ENCODE measurements around the gene DSG3.

Gene DSG3

GRCh38 chr18:31483396-31483795, 35.9 kb downstream of the DSG3 start:
- no CpG with 5 or more reads among the region's 2 CpGs for WGBS (ENCODE audit: extremely low coverage, insufficient coverage, insufficient read length)
- Histone ChIP-seq H3K9me3 (ENCODE audit: insufficient read depth, low read depth, low read length) (no peaks in the 10 kb centered on the region), H3K4me2 (ENCODE audit: low read length) (no peak overlapping the region), H2AK5ac (ENCODE audit: low read length) (no peak overlapping the region), H2AFZ (ENCODE audit: insufficient read depth, low read length, poor library complexity) (no peak overlapping the region), H4K8ac (ENCODE audit: low read depth, low read length) (no peak overlapping the region), H3K9ac (ENCODE audit: low read length) (no peak overlapping the region), H3K79me1 (ENCODE audit: low read length) (peaks cover 9% of the 10 kb centered on the region), H3K27ac (ENCODE audit: low read depth, low read length) (no peak overlapping the region), H3K4me1 (ENCODE audit: control insufficient read depth in 1 of 2, insufficient read depth in 2 of 2, low read length in 2 of 2) (peaks cover 12 to 14% of the 10 kb centered on the region in 2 experiments), H3K27me3 (ENCODE audit: insufficient read depth, low read length) (no peaks in the 10 kb centered on the region), H3K18ac (ENCODE audit: low read length) (no peak overlapping the region), H2BK120ac (ENCODE audit: insufficient read depth, low read length, poor library complexity) (no peak overlapping the region), H2BK5ac (ENCODE audit: low read depth, low read length, poor library complexity) (no peak overlapping the region), H2BK12ac (ENCODE audit: low read length) (no peak overlapping the region), H3K36me3 (ENCODE audit: control insufficient read depth in 1 of 2, insufficient read depth in 2 of 2, low read length in 2 of 2) (no peaks in the 10 kb centered on the region), H4K12ac (ENCODE audit: low read depth, low read length) (no peak overlapping the region), H4K91ac (ENCODE audit: low read depth, low read length) (no peak overlapping the region), H3K4ac (ENCODE audit: low read depth, low read length) (no peak overlapping the region), H3K4me3 (ENCODE audit: low read depth, low read length) (no peak overlapping the region), H3K23ac (ENCODE audit: low read length) (no peak overlapping the region), H3K79me2 (ENCODE audit: control insufficient read depth, insufficient read depth, low read length, poor library complexity) (no peaks in the 10 kb centered on the region), H3K14ac (ENCODE audit: low read length) (no peak overlapping the region)
- no peak for DNase-seq

- no peak overlapping the region for H4K91ac ChIP-seq (ENCODE audit: low read depth, low read length)
- H3K4ac ChIP-seq (ENCODE audit: low read depth, low read length), result no peak overlapping the region
- peaks cover 12 to 14% of the 10 kb centered on the region in 2 experiments for H3K4me1 ChIP-seq (ENCODE audit: control insufficient read depth in 1 of 2, insufficient read depth in 2 of 2, low read length in 2 of 2)
- H3K79me1 ChIP-seq (ENCODE audit: low read length), result peaks cover 9% of the 10 kb centered on the region
- H3K4me2 ChIP-seq (ENCODE audit: low read length), result no peak overlapping the region
- no peak overlapping the region for H3K4me3 ChIP-seq (ENCODE audit: low read depth, low read length)
- no peak overlapping the region for H3K9ac ChIP-seq (ENCODE audit: low read length)
- H2BK5ac ChIP-seq (ENCODE audit: low read depth, low read length, poor library complexity), result no peak overlapping the region
- H2AK5ac ChIP-seq (ENCODE audit: low read length), result no peak overlapping the region
- H3K79me2 ChIP-seq (ENCODE audit: control insufficient read depth, insufficient read depth, low read length, poor library complexity), result no peaks in the 10 kb centered on the region
- H2BK120ac ChIP-seq (ENCODE audit: insufficient read depth, low read length, poor library complexity), result no peak overlapping the region
- no peaks in the 10 kb centered on the region for H3K9me3 ChIP-seq (ENCODE audit: insufficient read depth, low read depth, low read length)
- no peaks in the 10 kb centered on the region for H3K36me3 ChIP-seq (ENCODE audit: control insufficient read depth in 1 of 2, insufficient read depth in 2 of 2, low read length in 2 of 2)
- no peak overlapping the region for H2BK12ac ChIP-seq (ENCODE audit: low read length)
- no CpG with 5 or more reads among the region's 1 CpG for WGBS (ENCODE audit: extremely low coverage, insufficient coverage, insufficient read length)
- no peak overlapping the region for H2AFZ ChIP-seq (ENCODE audit: insufficient read depth, low read length, poor library complexity)
- no peak overlapping the region for H3K27ac ChIP-seq (ENCODE audit: low read depth, low read length)
- no peak overlapping the region for H3K18ac ChIP-seq (ENCODE audit: low read length)
- H3K27me3 ChIP-seq (ENCODE audit: insufficient read depth, low read length), result no peaks in the 10 kb centered on the region
- no peak overlapping the region for H3K14ac ChIP-seq (ENCODE audit: low read length)
- DNase-seq, result no peak
- no peak overlapping the region for H4K8ac ChIP-seq (ENCODE audit: low read depth, low read length)
- H3K23ac ChIP-seq (ENCODE audit: low read length), result no peak overlapping the region
- no peak overlapping the region for H4K12ac ChIP-seq (ENCODE audit: low read depth, low read length)
Observed at GRCh38 chr18:31484461-31484860, 36.9 kb downstream of the DSG3 start.

GRCh38 chr18:31486165-31486564, 38.6 kb downstream of the DSG3 start:
- Histone ChIP-seq H3K27me3 (ENCODE audit: insufficient read depth, low read length) (no peaks in the 10 kb centered on the region), H2AK5ac (ENCODE audit: low read length) (peak overlapping the region; percentile 18), H4K8ac (ENCODE audit: low read depth, low read length) (no peak overlapping the region), H2BK12ac (ENCODE audit: low read length) (peak overlapping the region; percentile 44), H3K4me3 (ENCODE audit: low read depth, low read length) (no peak overlapping the region), H3K36me3 (ENCODE audit: control insufficient read depth in 1 of 2, insufficient read depth in 2 of 2, low read length in 2 of 2) (no peaks in the 10 kb centered on the region), H4K91ac (ENCODE audit: low read depth, low read length) (no peak overlapping the region), H3K23ac (ENCODE audit: low read length) (no peak overlapping the region), H2BK120ac (ENCODE audit: insufficient read depth, low read length, poor library complexity) (peak overlapping the region; percentile 59), H3K4me1 (ENCODE audit: control insufficient read depth in 1 of 2, insufficient read depth in 2 of 2, low read length in 2 of 2) (peaks cover 12 to 14% of the 10 kb centered on the region in 2 experiments), H3K4ac (ENCODE audit: low read depth, low read length) (no peak overlapping the region), H3K14ac (ENCODE audit: low read length) (no peak overlapping the region), H3K9ac (ENCODE audit: low read length) (no peak overlapping the region), H3K27ac (ENCODE audit: low read depth, low read length) (peak overlapping the region; percentile 63), H3K79me2 (ENCODE audit: control insufficient read depth, insufficient read depth, low read length, poor library complexity) (no peaks in the 10 kb centered on the region), H3K79me1 (ENCODE audit: low read length) (peaks cover 9% of the 10 kb centered on the region), H3K18ac (ENCODE audit: low read length) (no peak overlapping the region), H3K9me3 (ENCODE audit: insufficient read depth, low read depth, low read length) (no peaks in the 10 kb centered on the region), H3K4me2 (ENCODE audit: low read length) (peak overlapping the region; percentile 15), H4K12ac (ENCODE audit: low read depth, low read length) (peak overlapping the region; percentile 46), H2AFZ (ENCODE audit: insufficient read depth, low read length, poor library complexity) (no peak overlapping the region), H2BK5ac (ENCODE audit: low read depth, low read length, poor library complexity) (no peak overlapping the region)
- WGBS (ENCODE audit: extremely low coverage, insufficient coverage, insufficient read length), result no CpG with 5 or more reads among the region's 2 CpGs
- no peak for DNase-seq

- Histone ChIP-seq H3K27ac (ENCODE audit: low read depth, low read length) (peak overlapping the region; percentile 66), H3K4ac (ENCODE audit: low read depth, low read length) (no peak overlapping the region), H3K79me2 (ENCODE audit: control insufficient read depth, insufficient read depth, low read length, poor library complexity) (no peaks in the 10 kb centered on the region), H2AK5ac (ENCODE audit: low read length) (no peak overlapping the region), H2AFZ (ENCODE audit: insufficient read depth, low read length, poor library complexity) (no peak overlapping the region), H3K79me1 (ENCODE audit: low read length) (peaks cover 9% of the 10 kb centered on the region), H3K4me3 (ENCODE audit: low read depth, low read length) (no peak overlapping the region), H3K4me1 (ENCODE audit: control insufficient read depth in 1 of 2, insufficient read depth in 2 of 2, low read length in 2 of 2) (peaks cover 12 to 14% of the 10 kb centered on the region in 2 experiments), H3K9me3 (ENCODE audit: insufficient read depth, low read depth, low read length) (no peaks in the 10 kb centered on the region), H2BK12ac (ENCODE audit: low read length) (peak overlapping the region; percentile 37), H3K36me3 (ENCODE audit: control insufficient read depth in 1 of 2, insufficient read depth in 2 of 2, low read length in 2 of 2) (no peaks in the 10 kb centered on the region), H2BK120ac (ENCODE audit: insufficient read depth, low read length, poor library complexity) (no peak overlapping the region), H2BK5ac (ENCODE audit: low read depth, low read length, poor library complexity) (peak overlapping the region; percentile 51), H3K23ac (ENCODE audit: low read length) (no peak overlapping the region), H3K18ac (ENCODE audit: low read length) (no peak overlapping the region), H3K9ac (ENCODE audit: low read length) (no peak overlapping the region), H3K14ac (ENCODE audit: low read length) (no peak overlapping the region), H4K8ac (ENCODE audit: low read depth, low read length) (peak overlapping the region; percentile 17), H3K4me2 (ENCODE audit: low read length) (no peak overlapping the region), H4K12ac (ENCODE audit: low read depth, low read length) (no peak overlapping the region), H3K27me3 (ENCODE audit: insufficient read depth, low read length) (no peaks in the 10 kb centered on the region), H4K91ac (ENCODE audit: low read depth, low read length) (peak overlapping the region; percentile 26)
- WGBS (ENCODE audit: extremely low coverage, insufficient coverage, insufficient read length), result no CpG with 5 or more reads among the region's 9 CpGs
- DNase-seq, result peak; percentile 55 to 84
Observed at GRCh38 chr18:31487246-31488015, 39.9 kb downstream of the DSG3 start.
